ENCODE results near the gene INMT.

DNA sequence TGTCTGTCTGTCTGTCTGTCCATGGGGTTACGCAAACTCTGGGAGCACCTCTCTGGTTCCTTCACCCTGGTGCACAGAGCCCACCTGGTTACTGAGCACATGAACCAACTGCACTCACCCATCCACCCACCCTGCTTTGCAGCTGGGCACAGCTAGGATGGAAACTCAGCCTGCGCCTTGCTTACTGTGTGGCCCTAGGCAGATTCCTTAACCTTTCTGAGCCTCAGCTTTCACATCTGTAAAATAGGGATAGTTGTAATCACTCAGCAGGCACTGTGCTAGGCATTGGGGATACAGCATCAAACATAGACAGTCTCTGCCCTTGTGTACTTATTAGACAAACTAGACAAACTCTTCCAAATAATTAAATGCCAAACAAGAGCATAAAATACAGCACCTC, 21.8 kb upstream of the INMT start:
- no peak for TF ChIP-seq POLR2A (IDR thresholded peaks at IDR 0.05)
- TF ChIP-seq, protein P1, sequence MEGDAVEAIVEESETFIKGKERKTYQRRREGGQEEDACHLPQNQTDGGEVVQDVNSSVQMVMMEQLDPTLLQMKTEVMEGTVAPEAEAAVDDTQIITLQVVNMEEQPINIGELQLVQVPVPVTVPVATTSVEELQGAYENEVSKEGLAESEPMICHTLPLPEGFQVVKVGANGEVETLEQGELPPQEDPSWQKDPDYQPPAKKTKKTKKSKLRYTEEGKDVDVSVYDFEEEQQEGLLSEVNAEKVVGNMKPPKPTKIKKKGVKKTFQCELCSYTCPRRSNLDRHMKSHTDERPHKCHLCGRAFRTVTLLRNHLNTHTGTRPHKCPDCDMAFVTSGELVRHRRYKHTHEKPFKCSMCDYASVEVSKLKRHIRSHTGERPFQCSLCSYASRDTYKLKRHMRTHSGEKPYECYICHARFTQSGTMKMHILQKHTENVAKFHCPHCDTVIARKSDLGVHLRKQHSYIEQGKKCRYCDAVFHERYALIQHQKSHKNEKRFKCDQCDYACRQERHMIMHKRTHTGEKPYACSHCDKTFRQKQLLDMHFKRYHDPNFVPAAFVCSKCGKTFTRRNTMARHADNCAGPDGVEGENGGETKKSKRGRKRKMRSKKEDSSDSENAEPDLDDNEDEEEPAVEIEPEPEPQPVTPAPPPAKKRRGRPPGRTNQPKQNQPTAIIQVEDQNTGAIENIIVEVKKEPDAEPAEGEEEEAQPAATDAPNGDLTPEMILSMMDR (IDR thresholded peaks at IDR 0.05): no peak
- TF ChIP-seq EP300 (IDR thresholded peaks at IDR 0.05): no peak
- no peak for TF ChIP-seq POLR2AphosphoS5 (IDR thresholded peaks at IDR 0.05)
